ENCODE measurements around the gene NAAA. TPM values are rescaled to one million over a fixed set of nuclear protein-coding genes. Genes with fewer than 3 reads are reported as not detected.

NAAA gene
- total and polyA plus RNA-seq, 2 donors (not counting 1 experiment from before 2014, with no cell fraction given), result 32.4 to 50.7 TPM

GRCh38 chr4:75886104-75886503, 54.7 kb downstream of the NAAA start:
- no peak overlapping the region for H3K27ac ChIP-seq (ENCODE audit: insufficient read depth, low read length)
- H2AFZ ChIP-seq (ENCODE audit: low read length), result no peak overlapping the region
- H4K20me1 ChIP-seq (ENCODE audit: control insufficient read depth, extremely low read depth, insufficient read depth, low read length), result no peaks in the 10 kb centered on the region
- no peaks in the 10 kb centered on the region for H3K36me3 ChIP-seq (ENCODE audit: control insufficient read depth, insufficient read depth, low read length)
- H3K9me3 ChIP-seq (ENCODE audit: control insufficient read depth, insufficient read depth, low read depth, low read length), result no peaks in the 10 kb centered on the region
- H3K4me1 ChIP-seq (ENCODE audit: control insufficient read depth, extremely low read depth, insufficient read depth, low read length), result no peaks in the 10 kb centered on the region
- no peak overlapping the region for H3K9ac ChIP-seq (ENCODE audit: insufficient read depth, low read length)
- TF ChIP-seq CTCF (conservative IDR thresholded peaks at IDR 0.05 in 1 of 2, IDR thresholded peaks at IDR 0.05 in 1 of 2; ENCODE audit: low read depth in 1 of 2, low read length in 2 of 2) (no peak), EZH2 (IDR thresholded peaks at IDR 0.05; ENCODE audit: low read length, missing control alignments) (no peak)
- no peak overlapping the region for H3K4me3 ChIP-seq (replicated peaks in 1 of 4; ENCODE audit: control extremely low read depth in 1 of 4, insufficient read depth in 1 of 4, low read depth in 3 of 4, low read length in 4 of 4)
- no peak overlapping the region for H3K4me2 ChIP-seq (ENCODE audit: extremely low read depth, insufficient read depth, low read length)
- H3K79me2 ChIP-seq (ENCODE audit: control insufficient read depth, insufficient read depth, low read length), result no peaks in the 10 kb centered on the region
- peaks cover 4% of the 10 kb centered on the region for H3K27me3 ChIP-seq (ENCODE audit: control insufficient read depth, insufficient read depth, low read length)
- DNase-seq (ENCODE audit: low read depth in 2 of 2), result no peak

GRCh38 chr4:75881476-75881875, 59.3 kb downstream of the NAAA start:
- Histone ChIP-seq H3K79me2 (ENCODE audit: control insufficient read depth, insufficient read depth, low read length) (no peaks in the 10 kb centered on the region), H3K27ac (ENCODE audit: insufficient read depth, low read length) (no peak overlapping the region), H3K4me3 (replicated peaks in 1 of 4; ENCODE audit: control extremely low read depth in 1 of 4, insufficient read depth in 1 of 4, low read depth in 3 of 4, low read length in 4 of 4) (no peak overlapping the region), H3K9me3 (ENCODE audit: control insufficient read depth, insufficient read depth, low read depth, low read length) (no peaks in the 10 kb centered on the region), H2AFZ (ENCODE audit: low read length) (no peak overlapping the region), H3K4me2 (ENCODE audit: extremely low read depth, insufficient read depth, low read length) (no peak overlapping the region), H3K36me3 (ENCODE audit: control insufficient read depth, insufficient read depth, low read length) (no peaks in the 10 kb centered on the region), H3K27me3 (ENCODE audit: control insufficient read depth, insufficient read depth, low read length) (peaks cover 8% of the 10 kb centered on the region), H3K4me1 (ENCODE audit: control insufficient read depth, extremely low read depth, insufficient read depth, low read length) (no peaks in the 10 kb centered on the region), H3K9ac (ENCODE audit: insufficient read depth, low read length) (no peak overlapping the region), H4K20me1 (ENCODE audit: control insufficient read depth, extremely low read depth, insufficient read depth, low read length) (no peaks in the 10 kb centered on the region)
- no peak for TF ChIP-seq EZH2 (IDR thresholded peaks at IDR 0.05; ENCODE audit: low read length, missing control alignments)
- TF ChIP-seq CTCF (conservative IDR thresholded peaks at IDR 0.05 in 1 of 2, IDR thresholded peaks at IDR 0.05 in 1 of 2; ENCODE audit: low read depth in 1 of 2, low read length in 2 of 2), result no peak
- no peak for DNase-seq (ENCODE audit: low read depth in 2 of 2)

- TF ChIP-seq CTCF (conservative IDR thresholded peaks at IDR 0.05 in 1 of 2, IDR thresholded peaks at IDR 0.05 in 1 of 2; ENCODE audit: low read depth in 1 of 2, low read length in 2 of 2) (no peak), EZH2 (IDR thresholded peaks at IDR 0.05; ENCODE audit: low read length, missing control alignments) (no peak)
- Histone ChIP-seq H3K9me3 (ENCODE audit: control insufficient read depth, insufficient read depth, low read depth, low read length) (no peaks in the 10 kb centered on the region), H4K20me1 (ENCODE audit: control insufficient read depth, extremely low read depth, insufficient read depth, low read length) (no peaks in the 10 kb centered on the region), H3K4me2 (ENCODE audit: extremely low read depth, insufficient read depth, low read length) (no peak overlapping the region), H3K4me3 (replicated peaks in 1 of 4; ENCODE audit: control extremely low read depth in 1 of 4, insufficient read depth in 1 of 4, low read depth in 3 of 4, low read length in 4 of 4) (no peak overlapping the region), H2AFZ (ENCODE audit: low read length) (no peak overlapping the region), H3K79me2 (ENCODE audit: control insufficient read depth, insufficient read depth, low read length) (no peaks in the 10 kb centered on the region), H3K36me3 (ENCODE audit: control insufficient read depth, insufficient read depth, low read length) (no peaks in the 10 kb centered on the region), H3K4me1 (ENCODE audit: control insufficient read depth, extremely low read depth, insufficient read depth, low read length) (no peaks in the 10 kb centered on the region), H3K27ac (ENCODE audit: insufficient read depth, low read length) (no peak overlapping the region), H3K9ac (ENCODE audit: insufficient read depth, low read length) (no peak overlapping the region), H3K27me3 (ENCODE audit: control insufficient read depth, insufficient read depth, low read length) (peaks cover 8% of the 10 kb centered on the region)
- DNase-seq (ENCODE audit: low read depth in 2 of 2), result no peak
Measured at GRCh38 chr4:75880278-75880677, 60.5 kb downstream of the NAAA start.

Data from fibroblast of lung (primary cell).